Endodermal cell (in vitro differentiated cells): ENCODE measurements around the gene RNF39. TPM values are rescaled to one million over a fixed set of nuclear protein-coding genes. Genes with fewer than 3 reads are reported as not detected.

Experiments used
- DNase-seq: peaks from one replicate; pipeline ENCODE4 v3.0.0-alpha.2; 2017
- H3K27ac ChIP-seq: 2 replicates; pipeline ENCODE4 v1.5.1; 2013; ENCODE audit warnings: mild to moderate bottlenecking, low read depth, low read length, moderate library complexity
- H3K27me3 ChIP-seq: 2 replicates; pipeline ENCODE4 v1.6.1; 2013; ENCODE audit warnings: mild to moderate bottlenecking, low read length, moderate library complexity; ENCODE audit not compliant: insufficient read depth, control insufficient read depth, poor library complexity, severe bottlenecking
- H3K36me3 ChIP-seq: 2 replicates; pipeline ENCODE4 v1.7.0; 2013; ENCODE audit warnings: mild to moderate bottlenecking, low read length, moderate library complexity; ENCODE audit not compliant: control insufficient read depth, insufficient read depth
- H3K4me1 ChIP-seq: one replicate; pipeline ENCODE4 v1.7.0; 2013; ENCODE audit warnings: low read length; ENCODE audit not compliant: control insufficient read depth, insufficient read depth
- H3K4me3 ChIP-seq: 2 replicates; pipeline ENCODE4 v1.5.1; 2013; ENCODE audit warnings: mild to moderate bottlenecking, low read length, moderate library complexity
- H3K9ac ChIP-seq: 2 replicates; pipeline ENCODE4 v1.6.1; 2013; ENCODE audit warnings: mild to moderate bottlenecking, low read length, moderate library complexity; ENCODE audit not compliant: poor library complexity, severe bottlenecking; ENCODE audit errors: extremely low read depth
- H3K9me3 ChIP-seq: 2 replicates; pipeline ENCODE4 v1.6.1; 2013; ENCODE audit warnings: mild to moderate bottlenecking, low read length, moderate library complexity; ENCODE audit not compliant: control insufficient read depth
- H3K27ac Mint-ChIP-seq: 2 replicates; pipeline ENCODE4 v1.8.0; 2020; ENCODE audit warnings: mixed read lengths
- H3K27me3 Mint-ChIP-seq: 2 replicates; pipeline ENCODE4 v1.8.0; 2021; ENCODE audit warnings: mild to moderate bottlenecking, mixed read lengths; ENCODE audit not compliant: insufficient read depth
- H3K36me3 Mint-ChIP-seq: 2 replicates; pipeline ENCODE4 v1.8.0; 2020; ENCODE audit warnings: low read depth, mixed read lengths
- H3K4me1 Mint-ChIP-seq: 2 replicates; pipeline ENCODE4 v1.8.0; 2020; ENCODE audit warnings: mixed read lengths
- H3K4me3 Mint-ChIP-seq: 2 replicates; pipeline ENCODE4 v1.8.0; 2020; ENCODE audit warnings: mild to moderate bottlenecking, moderate library complexity, mixed read lengths
- H3K9me3 Mint-ChIP-seq: 2 replicates; pipeline ENCODE4 v1.8.0; 2020; ENCODE audit warnings: mild to moderate bottlenecking, mixed read lengths
- whole genome bisulfite sequencing, 2 experiments: methylation state at CpG; one replicate each; pipeline versions ENCODE4 v1.1.5 to v1.1.7; 2013; ENCODE audit warnings: missing lambda C conversion rate in 2 of 2, mixed read lengths in 1 of 2; ENCODE audit not compliant: insufficient coverage in 1 of 2, insufficient read length in 1 of 2; 5-methylcytosine and 5-hydroxymethylcytosine counted together
- total RNA-seq, 2 donors: library from RNA; stranded (reverse); fragmentation: NEBNext Ultra II Directional in 1 of 2; extraction: Animal tissue kit (Norgen Biotek cat#: 25700) in 1 of 2; gene quantifications; 2 replicates in 1 of 2; 3 replicates in 1 of 2; pipeline ENCODE4 v1.2.1, GENCODE V29; 2021
- TF ChIP-seq, protein P1 (sequence below): fragments of 200-600 bp; sonication (generic); conservative IDR thresholded peaks from 2 replicates; pipeline ENCODE4 v1.5.0; 2021; ENCODE audit warnings: antibody characterized with exemption, mild to moderate bottlenecking

RNF39 gene
- total RNA-seq, 2 donors from 2014 or later = 0.15 TPM; not detected in 1

DNA sequence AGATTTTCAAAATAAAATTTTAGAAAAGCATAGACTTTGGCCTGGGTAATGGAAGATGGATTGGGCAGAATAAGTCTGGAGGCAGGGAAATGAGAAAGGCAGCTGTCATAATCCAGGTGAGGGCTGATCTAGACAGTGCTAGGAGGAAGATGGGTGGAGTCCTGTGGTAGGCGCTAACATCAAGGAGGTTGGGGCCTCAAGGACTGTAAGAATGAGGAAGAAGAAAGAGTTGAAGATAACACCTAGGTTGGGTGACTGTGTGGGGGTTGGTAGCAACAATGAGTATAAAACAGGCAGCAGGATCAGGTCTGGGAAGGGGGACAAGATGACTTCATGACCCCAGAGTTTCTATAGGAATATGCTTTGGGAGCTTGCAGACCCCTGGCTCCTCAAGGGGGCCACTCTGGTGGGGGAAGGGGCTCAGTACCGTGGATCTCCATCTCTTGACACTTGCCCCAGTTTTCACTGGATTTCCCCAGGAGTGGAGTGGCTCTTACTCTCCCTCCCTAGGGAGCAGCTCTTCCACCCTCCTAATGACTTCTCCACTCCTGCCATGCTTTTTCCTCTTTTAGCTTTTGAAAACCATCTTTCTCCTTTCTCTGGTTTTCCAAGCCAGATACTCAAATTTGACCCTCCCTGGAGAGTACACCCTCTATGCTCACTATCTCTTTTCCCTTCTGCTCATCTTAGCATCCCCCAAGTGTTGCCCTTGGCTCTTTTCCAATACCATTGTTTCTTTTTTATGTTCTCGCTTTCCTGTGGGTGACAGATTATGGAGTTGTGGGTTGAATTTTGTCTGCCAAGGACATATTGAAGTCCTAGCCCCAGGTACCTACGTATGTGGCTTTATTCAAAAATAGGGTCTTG, 22.6 kb upstream of the RNF39 start:
- Mint-ChIP-seq H3K9me3 (no peaks in the 10 kb centered on the region), H3K27me3 (peaks cover 91% of the 10 kb centered on the region), H3K4me1 (peaks cover 44% of the 10 kb centered on the region), H3K36me3 (no peaks in the 10 kb centered on the region), H3K4me3 (no peak overlapping the region), H3K27ac (no peak overlapping the region)
- Histone ChIP-seq H3K36me3 (no peaks in the 10 kb centered on the region), H3K9me3 (no peaks in the 10 kb centered on the region), H3K4me1 (no peaks in the 10 kb centered on the region), H3K9ac (no peak overlapping the region), H3K27me3 (peaks cover 76% of the 10 kb centered on the region), H3K4me3 (no peak overlapping the region), H3K27ac (no peak overlapping the region)
- TF ChIP-seq, protein P1, sequence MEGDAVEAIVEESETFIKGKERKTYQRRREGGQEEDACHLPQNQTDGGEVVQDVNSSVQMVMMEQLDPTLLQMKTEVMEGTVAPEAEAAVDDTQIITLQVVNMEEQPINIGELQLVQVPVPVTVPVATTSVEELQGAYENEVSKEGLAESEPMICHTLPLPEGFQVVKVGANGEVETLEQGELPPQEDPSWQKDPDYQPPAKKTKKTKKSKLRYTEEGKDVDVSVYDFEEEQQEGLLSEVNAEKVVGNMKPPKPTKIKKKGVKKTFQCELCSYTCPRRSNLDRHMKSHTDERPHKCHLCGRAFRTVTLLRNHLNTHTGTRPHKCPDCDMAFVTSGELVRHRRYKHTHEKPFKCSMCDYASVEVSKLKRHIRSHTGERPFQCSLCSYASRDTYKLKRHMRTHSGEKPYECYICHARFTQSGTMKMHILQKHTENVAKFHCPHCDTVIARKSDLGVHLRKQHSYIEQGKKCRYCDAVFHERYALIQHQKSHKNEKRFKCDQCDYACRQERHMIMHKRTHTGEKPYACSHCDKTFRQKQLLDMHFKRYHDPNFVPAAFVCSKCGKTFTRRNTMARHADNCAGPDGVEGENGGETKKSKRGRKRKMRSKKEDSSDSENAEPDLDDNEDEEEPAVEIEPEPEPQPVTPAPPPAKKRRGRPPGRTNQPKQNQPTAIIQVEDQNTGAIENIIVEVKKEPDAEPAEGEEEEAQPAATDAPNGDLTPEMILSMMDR = no peak
- DNase-seq = no peak
- WGBS, 2 experiments = 75 to 89% methylated on average over 1 to 4 of the region's 4 CpGs

DNA sequence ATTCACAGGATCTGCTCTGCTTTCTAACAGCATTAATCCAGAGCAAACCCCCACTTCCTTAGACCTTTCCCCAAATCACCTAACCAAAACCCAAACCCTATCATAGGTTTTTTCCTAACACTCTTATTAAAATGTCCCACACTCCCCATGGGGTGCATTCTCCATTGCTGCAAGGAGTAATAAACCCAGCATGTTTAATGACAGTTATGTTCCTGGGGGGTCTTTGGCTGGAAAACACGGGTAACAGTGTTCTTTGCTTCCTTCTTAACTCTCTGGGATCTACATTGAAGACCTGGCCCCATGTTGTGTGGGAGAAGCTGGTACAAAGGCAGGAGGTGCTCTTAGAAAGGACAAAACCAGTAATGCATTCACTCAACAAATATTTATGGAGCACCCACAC, 21.3 kb upstream of the RNF39 start:
- Histone ChIP-seq H3K9ac (no peak overlapping the region), H3K27ac (no peak overlapping the region), H3K9me3 (no peaks in the 10 kb centered on the region), H3K27me3 (peaks cover 76% of the 10 kb centered on the region), H3K36me3 (no peaks in the 10 kb centered on the region), H3K4me3 (no peak overlapping the region), H3K4me1 (no peaks in the 10 kb centered on the region)
- Mint-ChIP-seq H3K27me3 (peaks cover 93% of the 10 kb centered on the region), H3K36me3 (no peaks in the 10 kb centered on the region), H3K4me3 (no peak overlapping the region), H3K4me1 (peaks cover 47% of the 10 kb centered on the region), H3K9me3 (no peaks in the 10 kb centered on the region), H3K27ac (no peak overlapping the region)
- WGBS, 2 experiments = 57% methylated on average over 1 of the region's 1 CpG
- DNase-seq = no peak
- TF ChIP-seq, protein P1 = no peak

DNA sequence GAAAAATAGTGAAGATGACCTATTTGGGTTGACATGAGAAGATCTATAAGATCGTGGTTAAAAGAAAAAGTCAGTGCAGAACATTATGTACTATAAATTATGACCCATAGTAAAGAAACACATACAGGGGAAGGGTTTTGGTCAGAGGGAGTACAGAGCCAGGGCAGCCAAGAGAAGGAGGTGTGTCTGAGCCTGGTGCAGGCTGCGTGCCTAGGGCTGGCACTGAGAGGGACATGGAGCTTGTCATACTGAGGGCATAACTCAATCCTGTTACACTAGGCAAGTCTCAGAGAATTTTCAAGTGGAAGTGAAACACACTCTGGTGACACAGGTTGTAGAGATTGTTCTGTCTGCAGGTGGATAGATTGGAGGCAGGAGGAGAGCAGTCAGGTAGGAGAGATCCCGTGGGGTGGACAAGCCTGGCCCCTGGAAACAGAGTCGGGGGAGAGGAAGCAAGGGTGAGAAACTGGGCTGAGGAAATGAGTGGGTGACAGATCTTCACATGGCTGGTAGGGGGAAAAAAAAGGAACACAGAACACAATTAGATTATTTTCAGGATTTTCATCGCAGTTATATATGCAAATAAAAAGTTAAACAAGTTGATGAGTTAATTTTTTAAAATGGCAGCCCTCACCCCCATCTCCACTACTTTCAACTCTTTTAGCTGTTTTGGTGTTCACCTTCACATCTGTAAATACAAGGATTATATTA, 18.5 kb upstream of the RNF39 start:
- TF ChIP-seq, protein P1 = no peak

More for the DNA sequence above, 18.5 kb upstream of the RNF39 start:
- H3K9me3 Mint-ChIP-seq = no peaks in the 10 kb centered on the region
- no peak overlapping the region for H3K27ac ChIP-seq
- H3K9me3 ChIP-seq = no peaks in the 10 kb centered on the region
- H3K4me3 ChIP-seq = no peak overlapping the region
- H3K4me3 Mint-ChIP-seq = no peak overlapping the region
- H3K27me3 Mint-ChIP-seq = peaks cover 90% of the 10 kb centered on the region
- no peak for DNase-seq
- peaks cover 74% of the 10 kb centered on the region for H3K27me3 ChIP-seq
- no peaks in the 10 kb centered on the region for H3K36me3 ChIP-seq
- H3K27ac Mint-ChIP-seq = no peak overlapping the region
- H3K4me1 ChIP-seq = no peaks in the 10 kb centered on the region
- H3K9ac ChIP-seq = no peak overlapping the region
- no peaks in the 10 kb centered on the region for H3K36me3 Mint-ChIP-seq
- 83 to 88% methylated on average over 2 to 4 of the region's 5 CpGs for WGBS, 2 experiments
- H3K4me1 Mint-ChIP-seq = peaks cover 32% of the 10 kb centered on the region
